Activated T-cell treated with anti-CD3 and anti-CD28 coated beads for 1 hour (primary cell): ENCODE results near the gene BHMT.

Experiments
- DNase-seq: peaks from one replicate; pipeline ENCODE4 v3.0.0-alpha.2; 2020; ENCODE audit warnings: low read depth

BHMT gene

GRCh38 chr5:79111387-79111959, at the start of gene BHMT:
Gene BHMT (plus strand): TSS chr5:79111809. CDS start chr5:79111886, 77 bp downstream.
- DNase-seq = no peak

GRCh38 chr5:79062436-79062835, 49.2 kb upstream of the BHMT start:
- DNase-seq = no peak

- no peak for DNase-seq
Measured at GRCh38 chr5:79069488-79070349, 41.9 kb upstream of the BHMT start, which contains the start of the genes BHMT2 and DMGDH. Gene BHMT2 (plus strand): TSS chr5:79069767. CDS start chr5:79069783, 16 bp downstream. Gene DMGDH (minus strand): TSS chr5:79069674. CDS start chr5:79069620, 54 bp downstream.

- DNase-seq = no peak
Measured at GRCh38 chr5:79070350-79070667, 41.3 kb upstream of the BHMT start.

- DNase-seq = no peak
Measured at GRCh38 chr5:79074641-79075040, 37.0 kb upstream of the BHMT start.

- DNase-seq = no peak
Measured at GRCh38 chr5:79075646-79076426, 35.8 kb upstream of the BHMT start.

- DNase-seq = no peak
Measured at GRCh38 chr5:79076819-79077218, 34.8 kb upstream of the BHMT start.

GRCh38 chr5:79077680-79078365, 33.8 kb upstream of the BHMT start:
- no peak for DNase-seq

- no peak for DNase-seq
Measured at GRCh38 chr5:79080804-79081203, 30.8 kb upstream of the BHMT start.

- no peak for DNase-seq
Measured at GRCh38 chr5:79081779-79082178, 29.8 kb upstream of the BHMT start.

- no peak for DNase-seq
Measured at GRCh38 chr5:79086116-79086515, 25.5 kb upstream of the BHMT start.

GRCh38 chr5:79088507-79088906, 23.1 kb upstream of the BHMT start:
- no peak for DNase-seq

- DNase-seq = no peak
Measured at GRCh38 chr5:79091064-79091463, 20.5 kb upstream of the BHMT start.

- DNase-seq = no peak
Measured at GRCh38 chr5:79093762-79094161, 17.8 kb upstream of the BHMT start.

- no peak for DNase-seq
Measured at GRCh38 chr5:79105868-79106267, 5.7 kb upstream of the BHMT start.

- DNase-seq = no peak
Measured at GRCh38 chr5:79107020-79107796, 4.4 kb upstream of the BHMT start.

GRCh38 chr5:79108086-79108485, 3.5 kb upstream of the BHMT start:
- DNase-seq = no peak

- no peak for DNase-seq
Measured at GRCh38 chr5:79108792-79109191, 2.8 kb upstream of the BHMT start.

GRCh38 chr5:79109527-79110492, 1.8 kb upstream of the BHMT start:
- peak; percentile 4 for DNase-seq
